ENCODE data around the gene ZNF652.

- no peak for TF ChIP-seq CTCF (IDR thresholded peaks at IDR 0.05)
- no peak for TF ChIP-seq POLR2A (IDR thresholded peaks at IDR 0.05)
Observed at GRCh38 chr17:49382556-49382955, 20.5 kb upstream of the ZNF652 start.

Measured in lower leg skin (tissue), 3 donors.